ENCODE data around the gene LIMK1. TPM values are rescaled to one million over a fixed set of nuclear protein-coding genes. Genes with fewer than 3 reads are reported as not detected.

LIMK1 gene
- polyA plus RNA-seq, 2 of the 4 experiments (the other 2 are of a cell fraction): 17.6 to 28.9 TPM

DNA sequence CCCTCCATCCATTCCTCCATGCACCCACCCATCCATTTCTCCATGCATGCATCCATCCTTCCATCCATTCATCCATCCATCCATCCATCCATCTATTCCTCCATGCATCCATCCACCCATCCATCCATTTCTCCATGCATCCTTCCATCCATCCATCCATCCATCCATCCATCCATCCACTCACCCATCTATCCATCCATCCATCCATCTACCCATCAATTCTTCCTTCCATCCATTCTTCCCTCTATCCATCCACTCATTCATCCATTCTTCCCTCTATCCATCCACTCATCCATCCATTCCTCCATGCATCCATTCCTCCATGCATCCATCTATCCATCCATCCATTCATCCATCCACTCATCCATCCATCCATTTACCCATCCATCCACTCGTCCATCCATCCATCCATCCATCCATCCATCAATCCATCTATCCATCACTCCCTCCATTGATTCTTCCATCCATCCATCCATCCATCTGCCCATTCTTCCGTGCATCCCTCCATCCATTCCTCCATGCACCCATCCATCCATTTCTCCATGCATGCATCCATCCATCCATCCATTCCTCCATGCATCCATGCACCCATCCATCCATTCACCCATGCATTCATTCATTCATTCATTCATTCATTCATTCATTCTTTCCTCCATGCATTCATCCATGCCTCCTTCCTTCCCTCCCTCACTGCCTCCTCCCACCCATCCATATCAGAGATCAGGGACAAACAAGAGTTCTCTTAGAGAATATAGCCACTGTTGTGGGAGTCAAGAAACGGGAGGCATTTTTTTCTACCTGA, 33.4 kb upstream of the LIMK1 start:
- ATAC-seq: no peak
- CTCF ChIA-PET: interaction anchor here (1.2 kb wide), 1 partner anchor 24 kb away, joined by 3 read pairs; no protein-coding TSS in a partner anchor
- Histone ChIP-seq H3K9me3 (no peaks in the 10 kb centered on the region), H3K4me1 (no peaks in the 10 kb centered on the region), H3K4me3 (no peak overlapping the region), H3K27ac (no peak overlapping the region), H3K4me2 (no peak overlapping the region)
- FAIRE-seq: no peak
- 41% methylated on average over 3 of the region's 3 CpGs for whole genome bisulfite sequencing (ENCODE audit: missing lambda C conversion rate)
- no peak for DNase-seq (ENCODE audit: low read depth in 1 of 2, low spot score in 1 of 2)
- POLR2A ChIA-PET: no interaction called here
- TF ChIP-seq SMC3 (IDR thresholded peaks at IDR 0.05) (no peak), POLR2A (IDR thresholded peaks at IDR 0.05; ENCODE audit: low read length) (no peak), POLR2AphosphoS2 (conservative IDR thresholded peaks at IDR 0.05; ENCODE audit: low read length) (no peak), CHD2 (IDR thresholded peaks at IDR 0.05; ENCODE audit: low read length, partially characterized antibody) (no peak), FOXS1 (CRISPR knock-in tag; IDR thresholded peaks at IDR 0.05) (no peak), ESRRA (IDR thresholded peaks at IDR 0.05; ENCODE audit: borderline replicate concordance, low read length) (no peak), MAFK (IDR thresholded peaks at IDR 0.05; ENCODE audit: partially characterized antibody) (no peak), FOSL2 (IDR thresholded peaks at IDR 0.05) (no peak), FOSL2 (CRISPR knock-in tag; IDR thresholded peaks at IDR 0.05) (no peak), RARB (CRISPR knock-in tag; IDR thresholded peaks at IDR 0.05) (no peak), CEBPB (IDR thresholded peaks at IDR 0.05) (no peak)
- TF ChIP-seq, protein P1, sequence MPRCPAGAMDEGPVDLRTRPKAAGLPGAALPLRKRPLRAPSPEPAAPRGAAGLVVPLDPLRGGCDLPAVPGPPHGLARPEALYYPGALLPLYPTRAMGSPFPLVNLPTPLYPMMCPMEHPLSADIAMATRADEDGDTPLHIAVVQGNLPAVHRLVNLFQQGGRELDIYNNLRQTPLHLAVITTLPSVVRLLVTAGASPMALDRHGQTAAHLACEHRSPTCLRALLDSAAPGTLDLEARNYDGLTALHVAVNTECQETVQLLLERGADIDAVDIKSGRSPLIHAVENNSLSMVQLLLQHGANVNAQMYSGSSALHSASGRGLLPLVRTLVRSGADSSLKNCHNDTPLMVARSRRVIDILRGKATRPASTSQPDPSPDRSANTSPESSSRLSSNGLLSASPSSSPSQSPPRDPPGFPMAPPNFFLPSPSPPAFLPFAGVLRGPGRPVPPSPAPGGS (IDR thresholded peaks at IDR 0.05): no peak
- TF ChIP-seq, protein P2, sequence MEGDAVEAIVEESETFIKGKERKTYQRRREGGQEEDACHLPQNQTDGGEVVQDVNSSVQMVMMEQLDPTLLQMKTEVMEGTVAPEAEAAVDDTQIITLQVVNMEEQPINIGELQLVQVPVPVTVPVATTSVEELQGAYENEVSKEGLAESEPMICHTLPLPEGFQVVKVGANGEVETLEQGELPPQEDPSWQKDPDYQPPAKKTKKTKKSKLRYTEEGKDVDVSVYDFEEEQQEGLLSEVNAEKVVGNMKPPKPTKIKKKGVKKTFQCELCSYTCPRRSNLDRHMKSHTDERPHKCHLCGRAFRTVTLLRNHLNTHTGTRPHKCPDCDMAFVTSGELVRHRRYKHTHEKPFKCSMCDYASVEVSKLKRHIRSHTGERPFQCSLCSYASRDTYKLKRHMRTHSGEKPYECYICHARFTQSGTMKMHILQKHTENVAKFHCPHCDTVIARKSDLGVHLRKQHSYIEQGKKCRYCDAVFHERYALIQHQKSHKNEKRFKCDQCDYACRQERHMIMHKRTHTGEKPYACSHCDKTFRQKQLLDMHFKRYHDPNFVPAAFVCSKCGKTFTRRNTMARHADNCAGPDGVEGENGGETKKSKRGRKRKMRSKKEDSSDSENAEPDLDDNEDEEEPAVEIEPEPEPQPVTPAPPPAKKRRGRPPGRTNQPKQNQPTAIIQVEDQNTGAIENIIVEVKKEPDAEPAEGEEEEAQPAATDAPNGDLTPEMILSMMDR (IDR thresholded peaks at IDR 0.05): no peak
- TF ChIP-seq, protein P3, sequence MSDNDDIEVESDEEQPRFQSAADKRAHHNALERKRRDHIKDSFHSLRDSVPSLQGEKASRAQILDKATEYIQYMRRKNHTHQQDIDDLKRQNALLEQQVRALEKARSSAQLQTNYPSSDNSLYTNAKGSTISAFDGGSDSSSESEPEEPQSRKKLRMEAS (IDR thresholded peaks at IDR 0.05): no peak
- TF ChIP-seq, protein P4, sequence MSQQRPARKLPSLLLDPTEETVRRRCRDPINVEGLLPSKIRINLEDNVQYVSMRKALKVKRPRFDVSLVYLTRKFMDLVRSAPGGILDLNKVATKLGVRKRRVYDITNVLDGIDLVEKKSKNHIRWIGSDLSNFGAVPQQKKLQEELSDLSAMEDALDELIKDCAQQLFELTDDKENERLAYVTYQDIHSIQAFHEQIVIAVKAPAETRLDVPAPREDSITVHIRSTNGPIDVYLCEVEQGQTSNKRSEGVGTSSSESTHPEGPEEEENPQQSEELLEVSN (IDR thresholded peaks at IDR 0.05; ENCODE audit: borderline replicate concordance, low read depth): no peak

DNA sequence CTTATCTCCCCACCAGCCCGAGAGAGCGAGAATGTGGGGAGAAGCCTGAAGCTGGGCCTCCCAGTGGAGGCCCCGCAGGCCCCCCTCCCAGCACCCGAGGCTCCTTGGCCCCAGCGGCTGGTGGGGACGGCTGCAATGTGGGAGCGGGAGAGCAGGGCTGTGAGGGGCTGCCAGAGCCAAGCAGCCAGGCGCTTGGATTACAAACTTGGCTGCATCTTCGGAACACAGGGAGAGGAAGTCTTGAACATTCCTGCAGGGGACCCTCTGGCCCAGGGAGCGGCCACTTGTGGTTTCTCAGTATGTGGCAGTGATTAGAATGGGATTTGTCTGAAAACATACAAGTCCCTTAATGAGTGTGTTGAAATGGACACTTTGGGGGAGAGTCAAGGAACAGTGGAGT, 32.4 kb upstream of the LIMK1 start:
- ATAC-seq (no peak), FAIRE-seq (no peak), DNase-seq (ENCODE audit: low read depth in 1 of 2, low spot score in 1 of 2) (no peak)
- WGBS (ENCODE audit: missing lambda C conversion rate): 61% methylated on average over 8 of the region's 10 CpGs
- Histone ChIP-seq H3K27ac (no peak overlapping the region), H3K4me2 (no peak overlapping the region), H3K4me3 (no peak overlapping the region), H3K9me3 (no peaks in the 10 kb centered on the region), H3K4me1 (no peaks in the 10 kb centered on the region)
- TF ChIP-seq CBX2 (IDR thresholded peaks at IDR 0.05; ENCODE audit: borderline replicate concordance, low read depth): no peak
- TF ChIP-seq NR3C1 (IDR thresholded peaks at IDR 0.05): no peak
- no peak for TF ChIP-seq HOXB13 (CRISPR knock-in tag; IDR thresholded peaks at IDR 0.05; ENCODE audit: low read depth)
- TF ChIP-seq JUN (IDR thresholded peaks at IDR 0.05): no peak
- TF ChIP-seq MYC (IDR thresholded peaks at IDR 0.05; ENCODE audit: borderline replicate concordance, low read length): no peak
- no peak for TF ChIP-seq MAFK (IDR thresholded peaks at IDR 0.05; ENCODE audit: partially characterized antibody)
- TF ChIP-seq FOSB (CRISPR knock-in tag; IDR thresholded peaks at IDR 0.05): no peak
- TF ChIP-seq SMC3 (IDR thresholded peaks at IDR 0.05): no peak
- TF ChIP-seq POLR2AphosphoS2 (conservative IDR thresholded peaks at IDR 0.05; ENCODE audit: low read length): no peak
- TF ChIP-seq ZC3H11A (IDR thresholded peaks at IDR 0.05): no peak
- ChIA-PET POLR2A (no interaction called here), CTCF (interaction anchor here (1.2 to 1.4 kb wide), 2 partner anchors 25 to 70 kb away, joined by 3 read pairs; no protein-coding TSS in a partner anchor)
